GM23338 (cell line): Measurements from ENCODE around the gene MUTYH. TPM values are rescaled to one million over a fixed set of nuclear protein-coding genes. Genes with fewer than 3 reads are reported as not detected.

Experiments used
- ATAC-seq: fragments of 200-7000 bp; cut with Tn5 transposase; 3 replicates; pipeline ENCODE4 v1.9.1; 2020
- DNase-seq: peaks from one replicate; pipeline ENCODE4 v3.0.0-alpha.2; 2015; ENCODE audit warnings: low spot score
- H2AFZ ChIP-seq: fragments of 200-600 bp; sonication (generic); 2 replicates; pipeline ENCODE4 v1.8.0; 2016; ENCODE audit warnings: antibody characterized with exemption, mild to moderate bottlenecking, moderate library complexity
- H3F3A ChIP-seq: fragments of 200-600 bp; sonication (generic); replicated peaks from 2 replicates; pipeline ENCODE4 v1.8.0; 2017; ENCODE audit warnings: antibody characterized with exemption, mixed run types, low read depth
- H3K27ac ChIP-seq: fragments of 200-600 bp; sonication (generic); 2 replicates; pipeline ENCODE4 v1.6.1; 2016; ENCODE audit warnings: low read depth
- H3K27me3 ChIP-seq: fragments of 200-600 bp; sonication (generic); 2 replicates; pipeline ENCODE4 v1.8.0; 2016; ENCODE audit warnings: mild to moderate bottlenecking, mixed run types, moderate library complexity; ENCODE audit not compliant: insufficient read depth
- H3K36me3 ChIP-seq: fragments of 200-600 bp; sonication (generic); 2 replicates; pipeline ENCODE4 v1.8.0; 2016; ENCODE audit warnings: mild to moderate bottlenecking; ENCODE audit not compliant: insufficient read depth
- H3K4me1 ChIP-seq: fragments of 200-600 bp; sonication (generic); 2 replicates; pipeline ENCODE4 v1.8.0; 2016; ENCODE audit warnings: mild to moderate bottlenecking, moderate library complexity; ENCODE audit not compliant: insufficient read depth
- H3K4me2 ChIP-seq: fragments of 200-600 bp; sonication (generic); 2 replicates; pipeline ENCODE4 v1.7.1; 2017; ENCODE audit warnings: mixed run types
- H3K4me3 ChIP-seq: fragments of 200-600 bp; sonication (generic); 2 replicates; pipeline ENCODE4 v1.6.1; 2016; ENCODE audit warnings: mixed run types
- H3K79me2 ChIP-seq: fragments of 200-600 bp; sonication (generic); replicated peaks from 2 replicates; pipeline ENCODE4 v1.8.0; 2017; ENCODE audit warnings: mild to moderate bottlenecking; ENCODE audit not compliant: insufficient read depth
- H3K9me2 ChIP-seq: fragments of 200-600 bp; sonication (generic); 2 replicates; pipeline ENCODE4 v1.8.0; 2017; ENCODE audit not compliant: insufficient read depth
- H4K20me1 ChIP-seq: fragments of 200-600 bp; sonication (generic); replicated peaks from 2 replicates; pipeline ENCODE4 v1.8.0; 2017; ENCODE audit warnings: mild to moderate bottlenecking; ENCODE audit not compliant: insufficient read depth
- H3K27ac Mint-ChIP-seq: 2 replicates; pipeline ENCODE4 v1.8.0; 2020; ENCODE audit warnings: inconsistent platforms, mild to moderate bottlenecking, moderate library complexity, mixed read lengths
- H3K27me3 Mint-ChIP-seq: 3 replicates; pipeline ENCODE4 v1.8.0; 2022; ENCODE audit warnings: low read depth, mild to moderate bottlenecking, moderate library complexity, mixed read lengths, inconsistent platforms; ENCODE audit not compliant: insufficient read depth, poor library complexity
- H3K36me3 Mint-ChIP-seq: 3 replicates; pipeline ENCODE4 v1.8.0; 2021; ENCODE audit warnings: low read depth, mild to moderate bottlenecking, inconsistent platforms, moderate library complexity, mixed read lengths
- H3K4me1 Mint-ChIP-seq: 3 replicates; pipeline ENCODE4 v1.8.0; 2020; ENCODE audit warnings: mild to moderate bottlenecking, inconsistent platforms, mixed read lengths
- H3K4me3 Mint-ChIP-seq: 3 replicates; pipeline ENCODE4 v1.8.0; 2021; ENCODE audit warnings: moderate library complexity, mild to moderate bottlenecking, inconsistent platforms, mixed read lengths
- H3K9me3 Mint-ChIP-seq: 3 replicates; pipeline ENCODE4 v1.8.0; 2020; ENCODE audit warnings: moderate library complexity, mild to moderate bottlenecking, inconsistent platforms, mixed read lengths
- CREB1 ChIP-seq: fragments of 250-450 bp; sonication (Bioruptor Pico); IDR thresholded peaks from 2 replicates; pipeline ENCODE4 v1.5.0; 2020; ENCODE audit warnings: low read depth, mild to moderate bottlenecking, moderate library complexity
- EZH2 ChIP-seq: fragments of 200-600 bp; sonication (generic); IDR thresholded peaks from one replicate; pipeline ENCODE4 v1.8.0; 2017; ENCODE audit warnings: antibody characterized with exemption, mild to moderate bottlenecking, low read depth; ENCODE audit not compliant: unreplicated experiment
- EZH2phosphoT487 ChIP-seq: fragments of 200-600 bp; sonication (generic); IDR thresholded peaks from one replicate; pipeline ENCODE4 v1.8.1; 2018; ENCODE audit warnings: antibody characterized with exemption; ENCODE audit not compliant: unreplicated experiment
- JUNB ChIP-seq: IDR thresholded peaks from one replicate; pipeline ENCODE4 v1.6.1; 2016; ENCODE audit warnings: antibody characterized with exemption; ENCODE audit not compliant: unreplicated experiment
- NANOG ChIP-seq: IDR thresholded peaks from 2 replicates; pipeline ENCODE4 v1.6.1; 2016; ENCODE audit warnings: antibody characterized with exemption, borderline replicate concordance
- POLR2AphosphoS5 ChIP-seq: IDR thresholded peaks from 2 replicates; pipeline ENCODE4 v1.6.1; 2016; ENCODE audit warnings: antibody characterized with exemption, low read depth
- STAT1 ChIP-seq: IDR thresholded peaks from one replicate; pipeline ENCODE4 v1.6.1; 2016; ENCODE audit warnings: antibody characterized with exemption; ENCODE audit not compliant: unreplicated experiment
- ZNF114 ChIP-seq: fragments of 250-450 bp; sonication (Bioruptor Pico); IDR thresholded peaks from 2 replicates; pipeline ENCODE4 v1.5.0; 2020; ENCODE audit warnings: mild to moderate bottlenecking, moderate library complexity
- ZNF331 ChIP-seq: fragments of 250-450 bp; sonication (Bioruptor Pico); IDR thresholded peaks from 2 replicates; pipeline ENCODE4 v1.5.0; 2020; ENCODE audit warnings: low read depth, mild to moderate bottlenecking, moderate library complexity
- polyA plus RNA-seq: library from polyadenylated mRNA; unstranded; fragments of >200 nt; fragmentation: Nextera tagmentation; extraction: Ambion mirVana; gene quantifications from 2 replicates; pipeline ENCODE4 v1.2.1, GENCODE V29; 2016
- total RNA-seq: library from RNA; depleted of rRNA; stranded (reverse); fragments of >200 nt; shearing (Covaris generic); gene quantifications from 2 replicates; pipeline ENCODE4 v1.2.3, GENCODE V29; 2014
- TF ChIP-seq, protein P1 (sequence below): IDR thresholded peaks from one replicate; pipeline ENCODE4 v1.6.1; 2018; ENCODE audit warnings: antibody characterized with exemption; ENCODE audit not compliant: unreplicated experiment
- TF ChIP-seq, protein P2 (sequence below): fragments of 250-450 bp; sonication (Bioruptor Pico); IDR thresholded peaks from 2 replicates; pipeline ENCODE4 v1.5.0; 2020; ENCODE audit warnings: mild to moderate bottlenecking, moderate library complexity
- TF ChIP-seq, protein P3 (sequence below): IDR thresholded peaks from 2 replicates; pipeline ENCODE4 v1.6.1; 2016; ENCODE audit warnings: antibody characterized with exemption
- TF ChIP-seq, protein P4 (sequence below), 2 experiments: fragments of 200-600 bp in 1 of 2; sonication (generic) in 1 of 2; conservative IDR thresholded peaks; 2 replicates each; pipeline versions ENCODE4 v1.5.1 to v1.6.1; 2016 to 2017; ENCODE audit warnings: antibody characterized with exemption in 2 of 2, low read depth in 2 of 2, mild to moderate bottlenecking in 2 of 2, moderate library complexity in 1 of 2

MUTYH gene
- total and polyA plus RNA-seq, 2 experiments from 2014 or later: 47.9 to 67.4 TPM

DNA sequence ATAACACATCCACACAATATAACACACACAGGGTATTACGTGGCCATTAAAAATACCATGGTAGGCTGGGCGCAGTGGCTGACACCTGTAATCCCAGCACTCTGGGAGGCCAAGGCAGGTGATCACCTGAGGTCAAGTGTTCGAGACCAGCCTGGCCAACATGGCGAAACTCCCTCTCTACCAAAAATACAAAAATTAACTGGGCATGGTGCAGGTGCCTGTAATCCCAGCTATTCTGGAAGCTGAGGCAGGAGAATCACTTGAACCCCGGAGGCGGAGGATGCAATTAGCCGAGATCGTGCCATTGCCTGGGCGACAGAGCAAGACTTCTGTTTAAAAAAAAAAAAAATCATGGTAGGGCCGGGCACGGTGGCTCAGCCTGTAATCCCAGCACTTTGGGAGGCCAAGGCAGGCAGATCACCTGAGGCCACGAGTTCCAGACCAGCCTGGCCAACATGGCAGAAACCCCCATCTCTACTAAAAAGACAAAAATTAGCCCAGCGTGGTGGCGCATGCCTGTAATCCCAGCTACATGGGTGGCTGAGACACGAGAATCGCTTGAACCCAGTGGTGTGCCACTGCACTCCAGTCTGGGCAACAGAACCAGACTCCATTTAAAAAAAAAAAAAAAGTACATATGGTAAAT is 37.6 kb downstream of the MUTYH start:
- H3K4me2 ChIP-seq: peak overlapping the region; percentile 81
- H3K27ac ChIP-seq: peak overlapping the region; percentile 97; the same call in 1 of the 2 replicates
- no peaks in the 10 kb centered on the region for H3K36me3 Mint-ChIP-seq
- DNase-seq (no peak), ATAC-seq (no peak)
- TF ChIP-seq STAT1 (no peak), POLR2AphosphoS5 (no peak), ZNF331 (no peak), NANOG (no peak), EZH2phosphoT487 (no peak), EZH2 (no peak), CREB1 (CRISPR knock-in tag) (no peak), JUNB (no peak), ZNF114 (no peak)
- TF ChIP-seq, protein P1, sequence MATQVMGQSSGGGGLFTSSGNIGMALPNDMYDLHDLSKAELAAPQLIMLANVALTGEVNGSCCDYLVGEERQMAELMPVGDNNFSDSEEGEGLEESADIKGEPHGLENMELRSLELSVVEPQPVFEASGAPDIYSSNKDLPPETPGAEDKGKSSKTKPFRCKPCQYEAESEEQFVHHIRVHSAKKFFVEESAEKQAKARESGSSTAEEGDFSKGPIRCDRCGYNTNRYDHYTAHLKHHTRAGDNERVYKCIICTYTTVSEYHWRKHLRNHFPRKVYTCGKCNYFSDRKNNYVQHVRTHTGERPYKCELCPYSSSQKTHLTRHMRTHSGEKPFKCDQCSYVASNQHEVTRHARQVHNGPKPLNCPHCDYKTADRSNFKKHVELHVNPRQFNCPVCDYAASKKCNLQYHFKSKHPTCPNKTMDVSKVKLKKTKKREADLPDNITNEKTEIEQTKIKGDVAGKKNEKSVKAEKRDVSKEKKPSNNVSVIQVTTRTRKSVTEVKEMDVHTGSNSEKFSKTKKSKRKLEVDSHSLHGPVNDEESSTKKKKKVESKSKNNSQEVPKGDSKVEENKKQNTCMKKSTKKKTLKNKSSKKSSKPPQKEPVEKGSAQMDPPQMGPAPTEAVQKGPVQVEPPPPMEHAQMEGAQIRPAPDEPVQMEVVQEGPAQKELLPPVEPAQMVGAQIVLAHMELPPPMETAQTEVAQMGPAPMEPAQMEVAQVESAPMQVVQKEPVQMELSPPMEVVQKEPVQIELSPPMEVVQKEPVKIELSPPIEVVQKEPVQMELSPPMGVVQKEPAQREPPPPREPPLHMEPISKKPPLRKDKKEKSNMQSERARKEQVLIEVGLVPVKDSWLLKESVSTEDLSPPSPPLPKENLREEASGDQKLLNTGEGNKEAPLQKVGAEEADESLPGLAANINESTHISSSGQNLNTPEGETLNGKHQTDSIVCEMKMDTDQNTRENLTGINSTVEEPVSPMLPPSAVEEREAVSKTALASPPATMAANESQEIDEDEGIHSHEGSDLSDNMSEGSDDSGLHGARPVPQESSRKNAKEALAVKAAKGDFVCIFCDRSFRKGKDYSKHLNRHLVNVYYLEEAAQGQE: no peak
- TF ChIP-seq, protein P2, sequence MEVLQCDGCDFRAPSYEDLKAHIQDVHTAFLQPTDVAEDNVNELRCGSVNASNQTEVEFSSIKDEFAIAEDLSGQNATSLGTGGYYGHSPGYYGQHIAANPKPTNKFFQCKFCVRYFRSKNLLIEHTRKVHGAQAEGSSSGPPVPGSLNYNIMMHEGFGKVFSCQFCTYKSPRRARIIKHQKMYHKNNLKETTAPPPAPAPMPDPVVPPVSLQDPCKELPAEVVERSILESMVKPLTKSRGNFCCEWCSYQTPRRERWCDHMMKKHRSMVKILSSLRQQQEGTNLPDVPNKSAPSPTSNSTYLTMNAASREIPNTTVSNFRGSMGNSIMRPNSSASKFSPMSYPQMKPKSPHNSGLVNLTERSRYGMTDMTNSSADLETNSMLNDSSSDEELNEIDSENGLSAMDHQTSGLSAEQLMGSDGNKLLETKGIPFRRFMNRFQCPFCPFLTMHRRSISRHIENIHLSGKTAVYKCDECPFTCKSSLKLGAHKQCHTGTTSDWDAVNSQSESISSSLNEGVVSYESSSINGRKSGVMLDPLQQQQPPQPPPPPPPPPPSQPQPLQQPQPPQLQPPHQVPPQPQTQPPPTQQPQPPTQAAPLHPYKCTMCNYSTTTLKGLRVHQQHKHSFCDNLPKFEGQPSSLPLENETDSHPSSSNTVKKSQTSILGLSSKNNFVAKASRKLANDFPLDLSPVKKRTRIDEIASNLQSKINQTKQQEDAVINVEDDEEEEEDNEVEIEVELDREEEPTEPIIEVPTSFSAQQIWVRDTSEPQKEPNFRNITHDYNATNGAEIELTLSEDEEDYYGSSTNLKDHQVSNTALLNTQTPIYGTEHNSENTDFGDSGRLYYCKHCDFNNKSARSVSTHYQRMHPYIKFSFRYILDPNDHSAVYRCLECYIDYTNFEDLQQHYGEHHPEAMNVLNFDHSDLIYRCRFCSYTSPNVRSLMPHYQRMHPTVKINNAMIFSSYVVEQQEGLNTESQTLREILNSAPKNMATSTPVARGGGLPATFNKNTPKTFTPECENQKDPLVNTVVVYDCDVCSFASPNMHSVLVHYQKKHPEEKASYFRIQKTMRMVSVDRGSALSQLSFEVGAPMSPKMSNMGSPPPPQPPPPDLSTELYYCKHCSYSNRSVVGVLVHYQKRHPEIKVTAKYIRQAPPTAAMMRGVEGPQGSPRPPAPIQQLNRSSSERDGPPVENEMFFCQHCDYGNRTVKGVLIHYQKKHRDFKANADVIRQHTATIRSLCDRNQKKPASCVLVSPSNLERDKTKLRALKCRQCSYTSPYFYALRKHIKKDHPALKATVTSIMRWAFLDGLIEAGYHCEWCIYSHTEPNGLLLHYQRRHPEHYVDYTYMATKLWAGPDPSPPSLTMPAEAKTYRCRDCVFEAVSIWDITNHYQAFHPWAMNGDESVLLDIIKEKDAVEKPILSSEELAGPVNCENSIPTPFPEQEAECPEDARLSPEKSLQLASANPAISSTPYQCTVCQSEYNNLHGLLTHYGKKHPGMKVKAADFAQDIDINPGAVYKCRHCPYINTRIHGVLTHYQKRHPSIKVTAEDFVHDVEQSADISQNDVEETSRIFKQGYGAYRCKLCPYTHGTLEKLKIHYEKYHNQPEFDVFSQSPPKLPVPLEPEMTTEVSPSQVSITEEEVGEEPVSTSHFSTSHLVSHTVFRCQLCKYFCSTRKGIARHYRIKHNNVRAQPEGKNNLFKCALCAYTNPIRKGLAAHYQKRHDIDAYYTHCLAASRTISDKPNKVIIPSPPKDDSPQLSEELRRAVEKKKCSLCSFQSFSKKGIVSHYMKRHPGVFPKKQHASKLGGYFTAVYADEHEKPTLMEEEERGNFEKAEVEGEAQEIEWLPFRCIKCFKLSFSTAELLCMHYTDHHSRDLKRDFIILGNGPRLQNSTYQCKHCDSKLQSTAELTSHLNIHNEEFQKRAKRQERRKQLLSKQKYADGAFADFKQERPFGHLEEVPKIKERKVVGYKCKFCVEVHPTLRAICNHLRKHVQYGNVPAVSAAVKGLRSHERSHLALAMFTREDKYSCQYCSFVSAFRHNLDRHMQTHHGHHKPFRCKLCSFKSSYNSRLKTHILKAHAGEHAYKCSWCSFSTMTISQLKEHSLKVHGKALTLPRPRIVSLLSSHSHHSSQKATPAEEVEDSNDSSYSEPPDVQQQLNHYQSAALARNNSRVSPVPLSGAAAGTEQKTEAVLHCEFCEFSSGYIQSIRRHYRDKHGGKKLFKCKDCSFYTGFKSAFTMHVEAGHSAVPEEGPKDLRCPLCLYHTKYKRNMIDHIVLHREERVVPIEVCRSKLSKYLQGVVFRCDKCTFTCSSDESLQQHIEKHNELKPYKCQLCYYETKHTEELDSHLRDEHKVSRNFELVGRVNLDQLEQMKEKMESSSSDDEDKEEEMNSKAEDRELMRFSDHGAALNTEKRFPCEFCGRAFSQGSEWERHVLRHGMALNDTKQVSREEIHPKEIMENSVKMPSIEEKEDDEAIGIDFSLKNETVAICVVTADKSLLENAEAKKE (CRISPR knock-in tag): no peak
- TF ChIP-seq, protein P3, sequence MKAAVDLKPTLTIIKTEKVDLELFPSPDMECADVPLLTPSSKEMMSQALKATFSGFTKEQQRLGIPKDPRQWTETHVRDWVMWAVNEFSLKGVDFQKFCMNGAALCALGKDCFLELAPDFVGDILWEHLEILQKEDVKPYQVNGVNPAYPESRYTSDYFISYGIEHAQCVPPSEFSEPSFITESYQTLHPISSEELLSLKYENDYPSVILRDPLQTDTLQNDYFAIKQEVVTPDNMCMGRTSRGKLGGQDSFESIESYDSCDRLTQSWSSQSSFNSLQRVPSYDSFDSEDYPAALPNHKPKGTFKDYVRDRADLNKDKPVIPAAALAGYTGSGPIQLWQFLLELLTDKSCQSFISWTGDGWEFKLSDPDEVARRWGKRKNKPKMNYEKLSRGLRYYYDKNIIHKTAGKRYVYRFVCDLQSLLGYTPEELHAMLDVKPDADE: no peak
- TF ChIP-seq, protein P4, sequence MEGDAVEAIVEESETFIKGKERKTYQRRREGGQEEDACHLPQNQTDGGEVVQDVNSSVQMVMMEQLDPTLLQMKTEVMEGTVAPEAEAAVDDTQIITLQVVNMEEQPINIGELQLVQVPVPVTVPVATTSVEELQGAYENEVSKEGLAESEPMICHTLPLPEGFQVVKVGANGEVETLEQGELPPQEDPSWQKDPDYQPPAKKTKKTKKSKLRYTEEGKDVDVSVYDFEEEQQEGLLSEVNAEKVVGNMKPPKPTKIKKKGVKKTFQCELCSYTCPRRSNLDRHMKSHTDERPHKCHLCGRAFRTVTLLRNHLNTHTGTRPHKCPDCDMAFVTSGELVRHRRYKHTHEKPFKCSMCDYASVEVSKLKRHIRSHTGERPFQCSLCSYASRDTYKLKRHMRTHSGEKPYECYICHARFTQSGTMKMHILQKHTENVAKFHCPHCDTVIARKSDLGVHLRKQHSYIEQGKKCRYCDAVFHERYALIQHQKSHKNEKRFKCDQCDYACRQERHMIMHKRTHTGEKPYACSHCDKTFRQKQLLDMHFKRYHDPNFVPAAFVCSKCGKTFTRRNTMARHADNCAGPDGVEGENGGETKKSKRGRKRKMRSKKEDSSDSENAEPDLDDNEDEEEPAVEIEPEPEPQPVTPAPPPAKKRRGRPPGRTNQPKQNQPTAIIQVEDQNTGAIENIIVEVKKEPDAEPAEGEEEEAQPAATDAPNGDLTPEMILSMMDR (conservative IDR thresholded peaks at IDR 0.05; ENCODE audit: low read depth in 2 of 2): no peak
- H3K79me2 ChIP-seq: no peaks in the 10 kb centered on the region
- H3K4me1 Mint-ChIP-seq: peaks cover 50% of the 10 kb centered on the region
- no peaks in the 10 kb centered on the region for H3K36me3 ChIP-seq
- H3K9me2 ChIP-seq: no peaks in the 10 kb centered on the region
- H3K27me3 Mint-ChIP-seq: peaks cover 21% of the 10 kb centered on the region
- H4K20me1 ChIP-seq: no peaks in the 10 kb centered on the region
- peak overlapping the region; percentile 89; the same call in 2 of the 3 replicates for H3K4me3 Mint-ChIP-seq
- H2AFZ ChIP-seq: no peak overlapping the region; the same call in 1 of the 2 replicates
- H3K27ac Mint-ChIP-seq: no peak overlapping the region
- H3K4me1 ChIP-seq: peaks cover 42% of the 10 kb centered on the region
- no peaks in the 10 kb centered on the region; the same call in 2 of the 3 replicates for H3K9me3 Mint-ChIP-seq
- H3K27me3 ChIP-seq: no peaks in the 10 kb centered on the region
- H3F3A ChIP-seq: 0 out of 2 replicates have a peak, but pooled peaks cover 5% of the 10 kb centered on the region
- peak overlapping the region; percentile 69 for H3K4me3 ChIP-seq
